NOMO-1 (cell line): Measurements from ENCODE around the gene RFC2.
A peak's percentile ranks its signal among the peaks of the same experiment; 100 is the strongest.
"Not testable (repeated sequence)": the region's sequence is repeated elsewhere in the genome, so short reads cannot be mapped to it uniquely, and the experiment has no call there.

Experiments
- DNase-seq, 2 experiments: peaks; one replicate each; lab custom pipeline; 2025; ENCODE audit not compliant: unreplicated experiment in 2 of 2; lab: John Stamatoyannopoulos, UW

Gene RFC2

DNA sequence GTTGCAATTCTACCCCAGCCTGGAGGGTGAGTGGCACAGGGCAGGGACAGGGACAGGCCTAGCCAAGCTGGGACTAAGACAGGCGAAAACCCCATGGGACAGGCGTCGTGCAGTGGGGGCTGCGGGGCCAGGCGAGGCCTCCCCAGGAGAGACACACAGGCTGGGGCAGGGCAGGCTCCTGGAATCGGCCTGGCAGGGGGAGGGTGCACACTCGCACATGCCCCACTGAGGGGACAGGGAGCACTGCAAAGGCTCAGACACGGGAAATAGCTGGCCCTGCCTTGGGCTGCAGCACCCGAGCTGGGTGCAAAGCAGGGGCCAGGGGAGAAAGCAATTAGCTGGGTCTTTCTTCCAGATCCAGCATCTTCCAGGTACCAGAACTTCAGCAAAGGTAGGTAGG is 34.0 kb downstream of the RFC2 start:
- no peak for DNase-seq

DNA sequence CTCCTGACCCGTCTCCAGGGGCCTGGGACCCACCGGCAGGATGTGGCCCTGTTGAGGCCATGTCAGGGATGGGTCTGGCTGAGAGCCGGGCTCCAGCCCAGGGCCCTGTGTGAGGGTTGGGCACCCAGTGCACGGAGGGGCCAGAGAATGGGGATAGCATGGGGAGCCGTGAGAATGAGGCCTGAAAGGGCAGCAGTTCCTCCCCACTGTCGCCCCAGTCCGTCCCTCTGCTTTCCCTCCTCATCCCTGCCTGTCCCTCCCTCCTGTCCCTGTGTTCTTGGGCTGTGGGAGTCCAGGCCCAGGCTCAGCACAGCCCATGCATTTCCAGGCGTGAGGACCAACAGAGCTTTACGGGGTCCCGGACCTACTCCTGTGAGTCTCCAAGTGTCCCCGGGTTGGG is 34.8 kb downstream of the RFC2 start:
- DNase-seq = no peak

DNA sequence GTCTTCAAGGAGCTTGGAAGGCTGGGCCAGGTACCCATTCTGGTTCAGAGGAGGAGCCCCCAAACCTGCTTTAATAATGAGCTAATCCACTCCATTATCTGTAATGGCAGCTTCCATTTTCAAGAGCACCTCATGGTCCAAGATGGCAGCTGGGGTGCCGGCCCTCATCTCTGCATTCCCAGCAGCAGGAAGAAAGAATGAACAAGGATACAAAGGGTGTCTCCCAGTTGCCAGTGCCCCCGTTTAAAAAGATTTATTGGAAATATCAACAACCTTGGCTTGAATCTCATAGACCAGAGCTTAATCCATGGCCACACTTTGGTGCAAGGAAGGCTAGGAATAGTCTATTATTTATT is 35.9 kb downstream of the RFC2 start:
- DNase-seq = no peak

DNA sequence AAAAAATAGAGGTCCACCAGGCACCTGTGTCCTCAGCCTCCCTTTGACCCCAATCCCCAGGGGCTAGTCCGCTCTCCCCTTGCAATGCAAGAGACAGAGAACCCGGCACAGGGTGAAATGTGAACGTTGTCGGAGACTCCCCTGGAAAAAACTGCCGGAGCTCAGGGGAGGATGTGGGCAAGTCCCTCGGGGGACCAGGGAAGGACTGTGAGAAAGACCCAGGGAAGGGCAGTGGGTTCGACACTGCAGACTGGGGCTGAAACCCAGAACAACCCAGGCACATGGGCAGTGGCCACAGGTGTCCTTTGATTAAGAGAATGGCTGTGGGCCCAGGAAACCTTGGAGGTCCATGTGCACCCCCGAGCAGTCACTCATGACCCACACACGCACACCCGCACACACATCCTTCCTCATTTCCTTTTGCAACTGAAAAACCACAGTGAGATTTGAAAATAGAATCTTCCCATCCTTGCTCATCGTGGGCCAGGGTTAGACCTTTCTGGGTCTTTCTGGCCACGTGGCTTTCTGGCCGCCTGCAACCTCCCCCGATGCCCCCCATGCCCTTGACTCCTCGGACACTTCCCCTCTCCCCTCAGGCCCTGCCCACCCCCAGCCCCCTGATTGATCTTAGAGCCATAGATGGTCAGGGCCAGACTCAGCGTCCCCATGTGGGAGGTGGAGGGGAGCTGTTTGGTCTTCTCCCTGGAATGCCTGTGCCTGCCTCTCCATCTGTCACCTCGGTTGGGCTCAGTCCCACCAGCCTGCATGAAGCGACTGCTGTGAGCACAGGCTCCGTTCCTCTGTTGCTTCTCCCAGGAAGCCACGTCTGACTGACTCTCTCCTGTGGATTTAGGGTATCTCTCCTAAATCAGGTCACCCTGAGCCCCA is 36.5 kb downstream of the RFC2 start:
- peak; percentile 99 for DNase-seq

DNA sequence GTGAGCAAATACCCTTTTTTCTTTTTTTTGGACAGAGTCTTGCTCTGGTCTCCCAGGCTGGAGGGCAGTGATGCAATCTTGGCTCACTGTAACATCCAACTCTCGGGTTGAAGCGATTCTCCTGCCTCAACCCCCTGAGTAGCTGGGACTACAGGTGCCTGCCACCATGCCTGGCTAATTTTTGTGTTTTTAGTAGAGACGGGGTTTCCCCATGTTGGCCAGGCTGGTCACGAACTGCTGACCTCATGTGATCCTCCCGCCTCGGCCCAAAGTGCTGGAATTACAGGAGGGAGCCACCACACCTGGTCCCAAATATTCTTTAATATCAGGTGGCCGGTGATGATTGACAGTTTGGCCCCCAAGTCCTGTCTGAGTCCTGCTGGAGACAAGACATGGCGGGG is 37.8 kb downstream of the RFC2 start:
- peak; percentile 67 to 82 for DNase-seq

DNA sequence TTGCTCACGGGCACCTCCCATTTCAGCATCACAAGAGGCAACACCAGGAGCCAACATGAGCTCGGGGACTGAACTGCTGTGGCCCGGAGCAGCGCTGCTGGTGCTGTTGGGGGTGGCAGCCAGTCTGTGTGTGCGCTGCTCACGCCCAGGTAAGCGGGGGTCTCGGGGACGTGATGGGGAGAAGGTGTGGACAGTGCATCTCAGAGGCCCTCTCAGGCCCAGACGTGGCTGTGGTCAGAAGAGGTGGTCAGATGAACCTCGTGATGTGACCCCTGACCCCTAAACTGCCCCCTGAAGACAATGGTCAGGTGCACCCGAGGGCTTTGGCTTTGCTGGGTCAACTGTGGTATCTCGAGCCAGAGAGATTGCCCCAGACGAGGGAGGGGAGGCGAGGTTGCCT is 38.3 kb downstream of the RFC2 start:
- no peak for DNase-seq

DNA sequence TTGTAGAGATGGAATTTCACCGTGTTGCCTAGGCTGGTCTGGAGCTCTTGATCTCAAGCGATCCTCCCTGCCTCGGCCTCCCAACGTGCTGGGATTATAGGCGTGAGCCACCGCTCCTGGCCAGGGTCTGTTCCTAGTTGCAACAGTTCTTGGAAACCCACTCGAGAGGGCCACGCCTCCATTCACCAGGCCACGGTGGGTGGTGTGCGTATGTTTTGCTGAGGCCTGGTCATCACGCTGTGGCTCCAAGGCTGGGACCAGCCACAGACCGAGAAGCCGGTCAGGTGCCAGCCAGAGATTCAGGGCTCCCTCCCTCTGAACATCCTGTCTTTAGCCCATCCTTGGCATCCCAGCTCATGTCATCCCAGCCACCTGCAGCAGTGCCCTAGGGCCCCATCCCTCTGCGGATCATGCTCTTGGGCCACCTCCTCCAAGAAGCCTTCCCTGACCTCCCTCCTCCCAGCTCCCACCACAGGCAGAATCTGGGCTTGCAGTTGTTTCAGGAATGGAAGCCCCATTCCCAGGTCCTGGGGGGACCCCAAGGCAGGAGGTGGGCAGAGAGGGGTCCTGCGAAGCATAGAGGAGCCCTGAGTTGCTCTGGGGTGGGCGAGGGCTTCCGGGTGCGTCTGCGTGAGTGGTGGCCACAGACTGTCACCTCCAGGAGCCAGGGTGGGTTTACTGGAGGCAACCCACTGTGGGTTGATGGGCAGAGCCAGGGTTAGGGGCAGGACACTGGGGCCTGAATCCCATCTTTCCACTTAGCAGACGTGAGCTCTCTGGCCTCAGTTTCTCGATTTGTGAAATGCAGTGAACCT is 39.2 kb downstream of the RFC2 start:
- DNase-seq = no peak

DNA sequence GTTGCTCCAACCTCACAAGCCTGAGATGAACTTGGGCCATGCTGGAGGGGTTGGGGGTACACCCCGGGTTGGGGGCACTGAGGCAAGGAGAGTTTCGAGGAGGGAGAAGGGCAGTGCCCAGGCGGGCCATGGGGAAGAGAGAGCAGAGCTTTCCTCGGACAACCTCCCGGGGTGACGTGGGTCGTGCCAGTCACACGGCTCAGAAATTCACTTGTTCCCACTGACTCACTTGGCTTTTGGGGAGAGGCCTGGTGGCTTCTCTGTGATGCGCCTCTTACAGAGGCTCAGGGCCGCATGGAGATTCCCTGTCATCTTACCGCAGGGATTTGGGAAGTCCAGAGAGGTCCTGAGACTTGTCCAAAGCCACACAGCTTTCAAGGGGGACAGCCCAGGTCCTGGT is 41.5 kb downstream of the RFC2 start:
- no peak for DNase-seq

DNA sequence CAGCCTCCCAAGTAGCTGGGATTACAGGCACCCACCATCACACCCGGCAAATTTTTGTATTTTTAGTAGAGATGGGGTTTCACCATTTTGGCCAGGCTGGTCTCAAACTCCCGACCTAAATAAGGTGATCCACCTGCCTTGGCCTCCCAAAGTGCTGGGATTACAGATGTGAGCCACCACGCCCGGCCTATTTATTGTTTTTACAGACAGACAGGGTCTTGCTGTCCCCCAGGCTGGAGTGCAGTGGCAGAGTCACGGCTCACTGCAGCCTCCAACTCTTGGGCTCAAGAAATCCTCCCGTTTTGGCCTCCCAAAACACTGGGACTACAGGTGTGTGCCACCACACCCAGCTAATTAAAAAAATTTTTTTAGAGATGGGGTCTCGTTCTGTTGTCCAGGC is 46.0 kb downstream of the RFC2 start:
- not testable (repeated sequence) for DNase-seq

DNA sequence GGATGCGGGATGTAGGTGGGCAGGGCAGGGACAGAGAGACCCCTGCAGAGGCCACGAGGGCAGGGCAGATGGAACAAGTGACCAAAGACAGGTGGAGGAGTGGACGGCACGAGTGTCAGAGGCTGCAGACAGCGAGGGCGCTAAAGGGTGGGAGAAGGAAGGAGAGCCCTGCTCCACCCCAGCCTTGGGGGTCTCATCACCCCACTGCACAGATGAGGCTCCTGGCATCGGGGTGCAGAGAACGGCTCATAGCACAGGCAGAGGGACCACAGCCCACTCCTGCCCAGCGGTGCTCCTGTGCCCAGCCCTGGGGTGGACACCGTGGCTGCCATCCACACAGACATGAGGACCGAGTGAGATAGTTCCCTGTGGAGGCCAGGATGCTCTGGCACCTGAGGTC is 46.6 kb downstream of the RFC2 start:
- DNase-seq = no peak

DNA sequence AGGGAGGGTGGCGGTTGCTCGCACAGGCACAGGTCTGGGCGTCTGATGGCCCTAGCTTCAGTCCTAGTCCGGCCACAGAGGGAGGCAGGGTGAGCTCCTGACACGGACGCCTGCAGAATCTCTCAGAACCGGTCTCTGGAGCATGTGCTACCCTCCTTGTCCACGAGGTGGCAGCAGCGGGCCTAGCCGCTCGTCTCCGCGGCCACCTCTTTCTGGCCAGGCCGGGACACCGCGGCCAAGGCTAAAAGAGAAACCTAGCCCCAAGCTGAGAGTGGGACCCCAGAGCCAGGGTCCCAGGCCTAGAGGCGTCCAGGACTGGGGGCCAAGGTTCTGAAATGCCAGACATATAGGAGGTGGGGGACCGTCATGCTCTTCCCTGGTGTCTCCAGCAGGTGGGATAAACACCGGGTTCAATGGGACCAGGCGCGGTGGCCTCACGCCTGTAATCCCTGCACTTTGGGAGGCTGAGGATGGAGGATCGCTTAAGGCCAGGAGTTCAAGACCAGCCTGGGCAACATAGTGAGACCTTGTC is 47.5 kb downstream of the RFC2 start:
- DNase-seq = peak; percentile 91 to 97

DNA sequence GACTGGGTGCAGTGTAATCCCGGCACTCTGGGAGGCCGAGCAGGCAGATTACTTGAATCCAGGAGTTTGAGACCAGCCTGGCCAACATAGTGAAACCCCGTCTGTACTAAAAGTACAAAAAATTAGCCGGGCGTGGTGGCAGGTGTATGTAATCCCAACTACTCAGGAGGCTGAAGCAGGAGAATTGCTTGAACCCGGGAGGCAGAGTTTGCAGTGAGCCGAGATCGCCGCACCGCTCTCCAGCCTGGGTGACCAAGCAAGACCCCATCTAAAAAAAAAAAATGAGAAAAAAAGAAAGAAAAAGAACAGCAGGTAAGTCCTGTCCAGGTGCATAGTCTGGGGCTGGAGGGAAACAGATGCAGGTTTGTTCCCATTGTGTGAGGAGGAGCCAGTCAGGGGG is 48.1 kb downstream of the RFC2 start:
- DNase-seq = not testable (repeated sequence)

DNA sequence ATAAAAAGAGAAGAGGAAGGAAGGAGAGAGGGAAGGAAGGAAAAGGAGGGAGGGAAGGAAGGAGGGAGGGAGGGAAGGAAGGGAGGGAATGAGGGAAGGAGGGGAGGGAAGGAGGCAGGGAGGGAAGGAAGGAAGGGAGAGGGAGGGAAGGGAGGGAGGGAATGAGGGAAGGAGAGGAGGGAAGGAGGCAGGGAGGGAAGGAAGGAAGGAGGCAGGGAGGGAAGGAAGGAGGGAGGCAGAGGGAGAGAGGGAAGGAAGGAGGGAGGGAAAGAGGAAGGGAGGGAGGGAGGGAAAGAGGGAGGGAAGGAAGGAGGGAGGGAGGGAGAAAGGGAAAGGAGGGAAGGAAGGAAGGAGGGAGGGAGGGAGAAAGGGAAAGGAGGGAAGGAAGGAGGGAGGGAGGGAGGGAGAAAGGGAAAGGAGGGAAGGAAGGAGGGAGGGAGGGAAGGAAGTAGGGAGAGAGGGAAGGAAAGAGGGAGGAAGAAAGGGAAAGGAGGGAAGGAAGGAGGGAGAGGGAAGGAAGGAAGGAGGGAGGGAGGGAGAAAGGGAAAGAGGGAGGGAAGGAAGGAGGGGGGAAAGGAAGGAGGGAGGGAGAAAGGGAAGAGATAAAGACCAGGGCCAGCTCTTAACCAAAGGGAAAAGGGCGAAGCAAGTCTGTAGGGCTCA is 50.1 kb downstream of the RFC2 start:
- DNase-seq = no peak

DNA sequence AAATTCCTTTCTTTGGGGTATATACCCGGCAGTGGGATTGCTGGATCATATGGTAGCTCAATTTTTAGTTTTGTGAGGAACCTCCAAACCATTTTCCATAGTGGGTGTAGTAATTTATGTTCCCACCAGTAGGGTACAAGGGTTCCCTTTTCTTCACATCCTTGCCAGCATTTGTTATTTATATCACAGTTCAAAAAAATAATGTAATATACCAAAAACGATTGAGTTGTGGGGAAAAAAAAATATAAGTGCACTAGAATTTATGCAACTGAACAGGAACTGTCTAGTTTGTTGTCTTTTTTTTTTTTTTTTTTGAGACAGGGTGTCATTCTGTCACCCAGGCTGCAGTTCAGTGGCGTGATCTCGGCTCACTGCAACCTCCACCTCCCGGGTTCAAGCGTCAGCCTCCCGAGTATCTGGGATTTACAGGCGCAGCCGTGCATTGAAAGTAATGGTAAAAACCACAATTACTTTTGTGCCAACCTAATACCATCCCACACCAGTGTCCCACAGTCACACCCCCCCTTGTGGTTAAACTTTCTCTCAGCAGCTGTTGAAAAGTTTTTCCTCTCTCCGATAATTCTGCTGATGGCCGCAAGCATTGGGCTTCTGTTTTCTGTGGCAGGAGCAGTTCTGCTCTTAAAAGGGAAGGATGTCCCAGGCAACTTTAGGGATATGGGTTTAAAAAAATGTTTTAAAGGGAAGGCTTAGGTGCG is 51.2 kb downstream of the RFC2 start:
- peak; percentile 97 for DNase-seq

DNA sequence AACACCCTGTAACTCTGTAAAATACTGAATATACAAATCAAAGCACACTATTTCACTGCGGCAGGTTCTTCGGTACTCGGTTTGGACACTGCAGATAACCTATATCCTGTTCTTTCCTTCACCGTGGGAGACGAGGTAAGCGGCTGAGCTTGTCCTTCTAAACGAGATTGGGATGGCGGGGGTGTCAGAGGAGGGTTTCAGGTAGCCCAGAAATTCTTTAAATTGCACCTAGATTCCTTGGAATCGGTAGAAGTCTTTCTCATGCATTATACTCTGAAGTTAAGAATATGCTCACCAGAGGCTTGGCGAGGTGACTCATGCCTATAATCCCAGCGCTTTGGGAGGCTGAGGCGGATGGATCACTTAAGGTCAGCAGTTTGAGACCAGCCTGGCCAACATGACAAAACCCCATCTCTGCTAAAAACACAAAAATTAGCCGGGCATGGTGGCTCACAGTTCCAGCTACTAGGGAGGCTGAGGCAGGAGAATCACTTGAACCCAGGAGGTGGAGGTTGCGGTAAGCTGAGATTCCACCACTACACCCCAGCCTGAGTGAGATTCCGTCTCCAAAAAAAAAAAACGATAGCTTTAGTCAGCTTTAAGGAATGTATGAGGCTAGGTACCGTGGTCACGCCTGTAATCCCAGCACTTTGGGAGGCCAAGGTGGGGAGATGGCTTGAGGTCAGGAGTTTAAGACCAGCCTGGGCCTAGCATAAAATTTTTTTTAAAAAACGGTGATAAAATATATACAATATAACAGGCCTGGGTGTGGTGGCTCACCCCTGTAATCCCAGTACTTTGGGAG is 54.4 kb downstream of the RFC2 start:
- DNase-seq = no peak

DNA sequence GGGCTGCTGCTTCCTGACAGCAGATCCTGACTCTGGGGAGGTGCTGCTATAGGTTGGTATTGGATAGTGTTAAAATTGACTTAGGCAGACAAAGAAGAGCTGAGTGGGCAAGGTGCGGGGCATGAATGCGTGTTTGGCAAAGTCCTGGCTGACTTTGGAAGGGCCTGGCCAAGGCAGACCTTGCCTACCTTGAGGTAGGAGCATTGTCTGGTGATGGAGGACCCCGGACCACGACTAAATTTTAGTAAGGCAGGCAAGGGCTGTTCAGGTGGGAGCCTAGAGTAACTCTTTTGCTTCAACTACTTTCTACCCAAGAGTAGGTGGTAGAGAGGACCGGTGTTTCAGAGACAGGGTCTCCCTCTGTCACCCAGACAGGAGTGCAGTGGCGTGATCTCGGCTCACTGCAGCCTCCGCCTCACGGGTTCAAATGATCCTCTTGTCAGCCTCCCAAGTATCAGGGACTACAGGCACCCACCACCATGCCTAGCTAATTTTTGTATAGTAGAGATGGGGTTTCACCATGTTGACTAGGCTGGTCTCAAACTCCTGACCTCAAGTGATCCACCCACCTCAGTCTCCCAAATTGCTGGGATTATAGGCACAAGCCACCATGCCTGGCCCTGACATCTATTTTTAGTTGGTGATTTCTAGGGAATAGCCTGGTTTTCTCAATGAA is 56.6 kb downstream of the RFC2 start:
- DNase-seq = no peak

DNA sequence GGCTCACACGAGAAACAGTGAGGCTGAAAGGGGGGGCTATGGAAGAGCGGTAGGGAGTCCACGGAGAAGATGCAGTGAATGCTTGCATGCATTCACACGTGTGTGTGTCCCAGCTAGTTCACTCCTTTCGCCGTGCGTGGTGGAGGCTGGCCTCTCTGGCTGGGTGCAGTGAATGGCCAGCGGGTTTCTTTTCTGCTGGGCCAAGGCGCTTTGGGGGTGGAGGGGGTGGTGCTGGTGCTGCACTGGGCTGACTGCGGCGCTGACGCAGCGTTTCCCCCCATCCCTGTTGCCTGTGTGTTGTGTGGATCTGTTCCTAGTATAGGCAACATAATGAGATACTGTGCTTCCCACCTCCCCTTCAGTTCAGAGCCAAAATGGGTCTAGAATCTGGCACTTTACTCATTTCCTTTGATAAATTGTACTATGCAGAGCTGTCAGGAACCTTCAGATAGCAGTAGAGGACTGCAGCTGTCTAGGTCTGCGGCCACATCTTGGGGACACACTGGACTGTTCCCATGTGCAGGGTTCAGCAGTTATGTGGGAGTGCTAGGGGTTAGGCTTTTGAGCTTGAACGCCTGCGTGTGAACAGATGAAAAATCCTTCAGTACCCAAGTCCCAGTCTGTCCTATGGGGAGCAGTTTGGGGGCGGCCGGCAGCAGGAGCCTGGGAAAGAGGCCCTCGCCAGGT is 58.1 kb downstream of the RFC2 start:
- DNase-seq = not testable (repeated sequence)

DNA sequence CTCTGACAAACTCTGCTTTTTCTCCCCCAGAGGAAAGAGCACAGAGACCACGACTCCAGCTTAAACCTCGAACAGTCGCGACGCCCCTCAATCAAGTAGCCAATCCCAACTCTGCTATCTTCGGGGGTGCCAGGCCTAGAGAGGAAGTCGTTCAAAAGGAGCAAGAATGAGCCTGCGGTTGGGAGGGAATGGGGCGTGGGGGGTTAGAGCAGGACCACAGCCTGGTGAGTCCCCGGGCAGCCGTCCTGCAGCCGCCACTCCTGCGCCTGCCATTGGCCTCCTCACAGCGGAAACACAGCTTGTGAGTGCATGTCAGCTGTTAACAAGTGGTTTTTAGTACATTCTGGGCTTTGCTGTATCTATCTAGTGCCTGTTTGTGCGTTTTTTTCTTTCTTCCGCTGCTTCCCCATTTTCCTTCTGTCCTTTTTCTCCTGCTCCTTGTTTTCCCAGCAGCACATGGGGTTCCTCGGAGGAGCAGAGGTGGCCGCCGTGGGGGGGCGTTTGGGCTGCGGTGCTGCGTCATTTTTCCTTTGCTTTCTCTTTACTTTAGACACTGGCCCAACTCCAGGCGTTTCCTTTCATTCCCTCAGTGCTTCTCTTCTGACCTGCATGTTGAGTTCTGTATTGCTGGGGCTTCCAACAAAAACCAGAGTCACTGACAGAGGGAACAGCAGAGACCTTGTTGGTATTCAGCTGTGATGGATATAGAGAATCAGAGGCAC is 58.9 kb downstream of the RFC2 start:
- not testable (repeated sequence) for DNase-seq
